GM10266 (cell line): ENCODE measurements around the gene CLEC1B.
A peak's percentile ranks its signal among the peaks of the same experiment; 100 is the strongest.
"Not testable (repeated sequence)": the region's sequence is repeated elsewhere in the genome, so short reads cannot be mapped to it uniquely, and the experiment has no call there.

Experiments
- DNase-seq: peaks from one replicate; pipeline ENCODE4 v3.0.0; 2012; ENCODE audit errors: extremely low spot score
- TF ChIP-seq, protein P1 (sequence below): IDR thresholded peaks from 2 replicates; pipeline ENCODE4 v1.5.1; 2012; ENCODE audit warnings: mild to moderate bottlenecking, low read depth; ENCODE audit not compliant: control insufficient read depth, insufficient read depth; ENCODE audit errors: missing control alignments

The CLEC1B gene

GRCh38 chr12:9957834-9958233 lies 41.1 kb downstream of the CLEC1B start:
- TF ChIP-seq, protein P1, sequence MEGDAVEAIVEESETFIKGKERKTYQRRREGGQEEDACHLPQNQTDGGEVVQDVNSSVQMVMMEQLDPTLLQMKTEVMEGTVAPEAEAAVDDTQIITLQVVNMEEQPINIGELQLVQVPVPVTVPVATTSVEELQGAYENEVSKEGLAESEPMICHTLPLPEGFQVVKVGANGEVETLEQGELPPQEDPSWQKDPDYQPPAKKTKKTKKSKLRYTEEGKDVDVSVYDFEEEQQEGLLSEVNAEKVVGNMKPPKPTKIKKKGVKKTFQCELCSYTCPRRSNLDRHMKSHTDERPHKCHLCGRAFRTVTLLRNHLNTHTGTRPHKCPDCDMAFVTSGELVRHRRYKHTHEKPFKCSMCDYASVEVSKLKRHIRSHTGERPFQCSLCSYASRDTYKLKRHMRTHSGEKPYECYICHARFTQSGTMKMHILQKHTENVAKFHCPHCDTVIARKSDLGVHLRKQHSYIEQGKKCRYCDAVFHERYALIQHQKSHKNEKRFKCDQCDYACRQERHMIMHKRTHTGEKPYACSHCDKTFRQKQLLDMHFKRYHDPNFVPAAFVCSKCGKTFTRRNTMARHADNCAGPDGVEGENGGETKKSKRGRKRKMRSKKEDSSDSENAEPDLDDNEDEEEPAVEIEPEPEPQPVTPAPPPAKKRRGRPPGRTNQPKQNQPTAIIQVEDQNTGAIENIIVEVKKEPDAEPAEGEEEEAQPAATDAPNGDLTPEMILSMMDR, result no peak

GRCh38 chr12:9952954-9953729 lies 45.8 kb downstream of the CLEC1B start:
- not testable (repeated sequence) for DNase-seq

More at GRCh38 chr12:9957834-9958233, 41.1 kb downstream of the CLEC1B start:
- DNase-seq, result no peak

DNA sequence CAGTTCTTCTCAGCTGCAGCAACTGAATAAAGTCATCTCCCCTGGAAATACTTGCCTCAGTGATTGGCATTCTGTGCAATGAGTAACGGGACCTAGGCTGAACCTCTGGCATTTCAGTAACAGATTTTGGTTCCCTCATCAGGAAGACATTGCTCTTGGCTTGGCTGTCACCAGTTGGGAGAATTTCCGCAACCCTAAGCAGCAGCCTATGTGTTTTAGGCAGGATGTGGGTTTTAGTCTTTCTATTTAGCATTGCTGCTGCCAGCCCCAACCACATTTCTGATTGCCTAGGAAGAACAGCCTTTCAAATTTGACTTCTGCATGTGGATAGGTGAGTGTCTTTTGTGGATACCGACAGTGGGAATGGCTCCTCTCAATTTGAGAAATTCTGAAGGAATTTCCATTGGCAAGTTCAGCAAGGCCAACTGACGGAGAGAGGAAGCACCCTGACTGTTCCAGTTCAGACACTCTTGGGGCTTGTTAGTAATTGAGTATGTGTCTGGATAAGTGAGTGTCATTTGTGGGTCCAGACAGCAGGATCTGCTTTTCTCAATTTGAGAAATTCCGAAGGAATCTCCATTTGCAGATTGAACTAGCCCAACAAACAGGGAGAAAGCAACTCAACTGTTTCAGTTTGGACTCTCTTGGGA lies 47.8 kb downstream of the CLEC1B start:
- no peak for DNase-seq
- TF ChIP-seq, protein P1, result no peak

DNA sequence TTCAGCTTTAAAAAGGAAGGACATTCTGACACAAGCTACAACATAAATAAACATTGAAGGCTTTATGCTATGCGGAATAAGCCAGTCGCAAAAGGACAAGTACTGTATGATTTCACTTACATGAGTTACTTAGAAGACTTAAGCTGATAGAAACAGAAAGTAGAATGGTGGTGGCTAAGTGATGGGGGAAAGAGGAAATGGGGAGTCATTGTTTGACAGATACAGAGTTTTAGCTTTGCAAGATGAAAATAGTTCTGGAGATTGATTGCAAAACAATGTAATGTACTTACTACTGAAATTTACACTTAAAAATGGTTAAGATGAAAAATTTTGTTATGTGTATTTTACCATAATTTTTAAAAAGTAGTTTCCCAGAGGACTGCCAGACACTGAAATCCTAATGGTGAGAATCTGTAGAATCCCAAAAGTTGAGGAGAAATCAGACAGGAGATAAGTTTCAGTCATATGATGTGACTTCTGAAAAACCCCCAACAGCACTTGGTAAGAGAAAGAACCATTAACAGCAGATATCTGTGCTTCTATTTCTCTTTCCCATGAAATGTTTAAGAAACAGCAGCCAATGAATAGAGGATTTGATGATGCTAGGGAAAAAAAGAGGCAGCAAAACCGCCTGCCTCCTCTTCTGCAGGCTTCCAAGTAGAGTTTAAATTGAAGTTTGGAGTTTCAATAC lies 50.2 kb downstream of the CLEC1B start:
- TF ChIP-seq, protein P1, result no peak
- peak; percentile 74 for DNase-seq

GRCh38 chr12:9947674-9948073 lies 51.2 kb downstream of the CLEC1B start:
- TF ChIP-seq, protein P1, result no peak
- no peak for DNase-seq

DNA sequence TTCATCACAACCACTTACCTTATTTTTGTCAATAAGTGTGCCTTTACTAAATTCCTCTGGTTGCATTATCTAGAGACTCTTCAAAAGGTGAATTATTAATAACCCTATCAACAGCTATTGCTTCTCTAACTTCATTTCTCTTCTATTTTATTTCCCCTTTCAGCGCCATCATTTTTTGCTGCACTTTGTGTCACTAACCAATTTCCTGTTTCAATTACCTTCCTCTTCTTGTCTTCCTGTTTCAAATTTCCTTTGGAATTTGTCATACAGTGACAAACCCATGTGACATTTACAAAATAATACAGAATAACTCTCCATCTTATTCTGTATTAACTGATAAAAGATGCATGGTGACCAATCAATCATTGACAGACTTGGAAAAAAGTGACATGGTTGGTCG lies 54.5 kb downstream of the CLEC1B start:
- TF ChIP-seq, protein P1, result no peak

DNA sequence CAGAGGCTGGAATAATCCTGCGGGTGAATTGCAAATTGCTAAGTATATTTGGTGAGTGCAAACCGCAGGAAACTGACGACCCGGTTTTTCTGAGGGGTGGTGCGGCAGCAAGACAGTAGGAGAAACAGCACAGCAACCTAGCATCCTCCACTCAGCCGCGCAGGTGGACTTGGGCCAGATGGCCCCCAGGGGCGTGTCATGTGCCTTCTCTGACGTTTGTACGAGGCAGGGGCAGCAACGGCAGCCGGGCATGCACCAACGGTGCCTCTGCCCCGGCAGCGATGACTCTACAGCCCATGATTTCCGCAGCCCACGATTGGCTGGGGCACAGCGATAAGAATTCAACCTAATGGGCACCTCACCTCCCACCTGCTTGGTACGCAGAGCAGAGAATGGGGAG lies 55.7 kb downstream of the CLEC1B start:
- DNase-seq, result no peak
- TF ChIP-seq, protein P1, result no peak

More for the DNA sequence above, 54.5 kb downstream of the CLEC1B start:
- no peak for DNase-seq
